Ectodermal cell (in vitro differentiated cells): ENCODE measurements around the gene GLRX. TPM values are rescaled to one million over a fixed set of nuclear protein-coding genes. Genes with fewer than 3 reads are reported as not detected.
A peak's percentile ranks its signal among the peaks of the same experiment; 100 is the strongest.
"Not testable (repeated sequence)": the region's sequence is repeated elsewhere in the genome, so short reads cannot be mapped to it uniquely, and the experiment has no call there.

Experiments
- H3K27ac ChIP-seq: 2 replicates; pipeline ENCODE4 v1.7.0; 2013; ENCODE audit warnings: mild to moderate bottlenecking, low read depth, low read length; ENCODE audit not compliant: insufficient read depth, poor library complexity, severe bottlenecking
- H3K27me3 ChIP-seq: 2 replicates; pipeline ENCODE4 v1.7.0; 2013; ENCODE audit warnings: mild to moderate bottlenecking, low read length; ENCODE audit not compliant: insufficient read depth, control insufficient read depth, poor library complexity, severe bottlenecking
- H3K36me3 ChIP-seq: one replicate; pipeline ENCODE4 v1.7.0; 2013; ENCODE audit warnings: low read length; ENCODE audit not compliant: control insufficient read depth, insufficient read depth
- H3K4me1 ChIP-seq: one replicate; pipeline ENCODE4 v1.7.0; 2013; ENCODE audit warnings: low read length; ENCODE audit not compliant: control insufficient read depth, insufficient read depth
- H3K4me3 ChIP-seq: 2 replicates; pipeline ENCODE4 v1.7.0; 2013; ENCODE audit warnings: low read depth, low read length, control low read depth; ENCODE audit not compliant: insufficient read depth
- H3K9me3 ChIP-seq: 2 replicates; pipeline ENCODE4 v1.7.0; 2013; ENCODE audit warnings: mild to moderate bottlenecking, low read length, moderate library complexity; ENCODE audit not compliant: control insufficient read depth
- WGBS, 2 experiments: methylation state at CpG; one replicate each; pipeline ENCODE4 v1.1.7; 2013; ENCODE audit warnings: missing lambda C conversion rate in 2 of 2; 5-methylcytosine and 5-hydroxymethylcytosine counted together
- polyA plus RNA-seq, 4 experiments: library from polyadenylated mRNA; stranded (reverse); fragments of 50-300 nt; gene quantifications; one replicate each; pipeline ENCODE4 v1.2.3, GENCODE V29; 2013

Gene GLRX, protein sequence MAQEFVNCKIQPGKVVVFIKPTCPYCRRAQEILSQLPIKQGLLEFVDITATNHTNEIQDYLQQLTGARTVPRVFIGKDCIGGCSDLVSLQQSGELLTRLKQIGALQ
- 14.7 TPM for polyA plus RNA-seq (2013, experiment 1 of 4)
- polyA plus RNA-seq (2013, experiment 2 of 4), result 13.4 TPM
- 19.9 TPM for polyA plus RNA-seq (2013, experiment 3 of 4)
- 17.2 TPM for polyA plus RNA-seq (2013, experiment 4 of 4)

DNA sequence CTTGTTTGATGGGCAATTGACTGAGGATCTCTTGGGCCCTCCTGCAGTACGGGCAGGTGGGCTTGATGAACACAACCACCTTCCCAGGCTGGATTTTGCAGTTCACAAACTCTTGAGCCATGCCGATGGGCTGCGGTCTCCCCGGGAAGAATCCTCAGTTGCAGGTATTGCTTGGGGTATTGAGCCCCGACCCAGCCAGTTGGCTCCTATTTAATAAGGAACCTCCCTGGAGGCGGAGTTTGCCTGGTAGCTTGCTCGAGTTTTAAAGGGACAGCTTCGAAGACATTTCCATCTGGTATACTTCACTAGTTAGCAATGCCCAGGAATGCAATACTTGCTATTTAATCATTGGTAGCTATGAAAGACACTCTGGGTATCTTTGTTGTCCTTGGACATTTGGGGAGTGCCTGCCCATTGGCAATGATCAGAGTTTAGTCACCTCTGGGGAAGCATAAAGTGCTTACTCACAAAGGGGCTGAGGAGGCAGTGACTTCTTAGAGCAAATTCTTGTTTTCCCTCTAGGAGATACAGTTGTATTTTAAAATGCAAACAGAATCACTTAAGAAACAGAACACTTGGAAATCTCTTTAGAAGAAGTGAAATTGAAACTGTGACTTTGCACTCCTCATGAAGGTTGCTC lies at the start of gene GLRX:
TSS of gene GLRX (minus strand) at position 185 of the 640 bp plus-strand sequence. CDS start at position 121, 64 bp downstream.
- Histone ChIP-seq H3K4me1 (peaks cover 7% of the 10 kb centered on the region), H3K4me3 (peak within 1 kb of the TSS; percentile 65), H3K27me3 (no peaks in the 10 kb centered on the region), H3K9me3 (no peaks in the 10 kb centered on the region), H3K27ac (peak within 1 kb of the TSS; percentile 74), H3K36me3 (no peaks in the 10 kb centered on the region)
- 0 to 2% methylated on average over 8 of the region's 8 CpGs for WGBS, 2 experiments

DNA sequence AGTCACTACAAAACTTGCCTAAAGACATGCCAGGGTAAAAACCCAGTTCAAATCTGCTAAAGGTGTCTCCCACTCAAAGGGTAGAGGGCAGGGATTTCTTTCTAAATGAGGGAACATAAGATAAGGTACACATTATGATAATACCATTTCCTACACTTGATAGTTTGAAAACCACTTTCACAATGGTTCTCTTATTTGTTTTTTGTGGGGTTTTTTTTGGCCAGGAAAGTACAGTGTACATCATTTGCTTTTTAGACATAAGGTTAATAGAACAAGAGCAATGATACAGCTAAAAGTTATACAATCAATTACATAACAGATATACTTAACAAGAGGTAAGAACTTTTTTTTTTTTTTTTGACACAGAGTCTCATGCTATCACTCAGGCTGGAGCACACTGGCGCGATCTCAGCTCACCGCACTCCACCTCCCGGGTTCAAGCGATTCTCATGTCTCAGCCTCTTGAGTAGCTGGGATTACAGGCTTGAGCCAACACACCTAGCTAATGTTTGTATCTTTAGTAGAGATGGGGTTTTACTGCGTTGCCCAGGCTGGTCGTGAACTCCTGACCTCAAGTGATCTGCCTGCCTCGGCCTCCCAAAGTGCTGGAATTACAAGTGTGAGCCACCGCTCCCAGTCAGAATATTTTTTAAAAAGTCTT lies 48.8 kb upstream of the GLRX start:
- 92 to 96% methylated on average over 8 of the region's 9 CpGs for WGBS, 2 experiments
- H3K27ac ChIP-seq, result no peak overlapping the region
- no peaks in the 10 kb centered on the region for H3K4me1 ChIP-seq
- no peaks in the 10 kb centered on the region for H3K36me3 ChIP-seq
- H3K9me3 ChIP-seq, result no peaks in the 10 kb centered on the region
- H3K4me3 ChIP-seq, result no peak overlapping the region
- H3K27me3 ChIP-seq, result no peaks in the 10 kb centered on the region

DNA sequence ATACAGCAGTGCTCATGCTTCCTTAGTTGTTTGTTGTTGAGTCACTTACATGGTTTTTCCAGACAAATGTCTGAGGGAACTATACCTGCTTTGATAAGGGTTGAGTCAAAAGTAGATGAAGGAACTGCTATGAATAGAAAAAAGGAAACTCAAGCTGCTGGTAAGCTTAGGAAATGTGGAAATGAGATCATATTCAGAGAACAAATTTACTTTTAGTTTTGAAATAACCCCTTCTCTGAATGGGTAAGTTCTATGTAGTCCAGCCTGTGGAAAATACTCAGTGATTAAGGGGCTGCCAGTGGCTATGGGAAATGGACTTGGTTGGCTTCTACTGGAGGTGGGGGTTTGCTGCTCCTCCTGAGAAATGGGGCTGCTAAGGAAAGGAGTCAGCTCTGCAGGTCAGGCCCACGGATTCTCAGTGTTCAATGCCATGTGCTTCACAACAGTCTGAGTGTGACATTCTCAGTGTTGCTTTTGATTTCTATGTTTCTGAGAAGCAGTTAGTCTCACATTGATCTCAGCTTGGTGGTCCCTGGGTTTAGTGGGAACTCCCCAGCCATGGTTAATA lies 47.7 kb upstream of the GLRX start:
- Histone ChIP-seq H3K27ac (no peak overlapping the region), H3K36me3 (no peaks in the 10 kb centered on the region), H3K4me1 (no peaks in the 10 kb centered on the region), H3K27me3 (no peaks in the 10 kb centered on the region), H3K4me3 (no peak overlapping the region), H3K9me3 (no peaks in the 10 kb centered on the region)
- 92 to 97% methylated on average over 1 of the region's 1 CpG for WGBS, 2 experiments

DNA sequence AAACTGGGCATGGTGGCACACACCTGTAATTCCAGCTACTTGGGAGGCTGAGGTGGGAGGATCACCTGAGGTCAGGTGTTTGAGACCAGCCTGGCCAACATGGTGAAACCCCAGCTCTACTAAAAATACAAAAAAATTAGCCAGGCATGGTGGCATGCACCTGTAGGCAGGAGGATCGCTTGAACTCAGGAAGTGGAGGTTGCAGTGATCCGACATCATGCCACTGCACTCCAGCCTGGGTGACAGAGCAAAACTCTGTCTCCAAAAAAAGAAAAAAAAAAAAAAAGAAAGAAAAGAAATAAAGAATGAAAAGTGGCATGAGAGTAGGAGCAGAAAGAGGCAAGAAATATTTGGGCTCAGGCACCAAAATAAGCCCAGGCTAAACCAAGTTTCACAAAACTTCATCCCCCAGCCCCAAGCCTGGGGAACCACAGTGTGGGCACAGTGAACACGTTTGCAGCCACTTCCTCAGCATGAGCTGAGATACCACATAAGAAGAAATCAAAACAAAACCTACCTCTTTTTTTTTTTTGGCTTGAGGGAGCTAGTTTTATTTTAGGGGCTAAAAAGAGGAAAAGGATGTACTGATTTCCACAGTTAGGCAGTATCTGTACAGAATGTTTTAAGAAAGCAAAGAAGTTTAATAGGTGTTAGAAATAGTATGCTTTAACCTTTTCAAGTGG lies 46.8 kb upstream of the GLRX start:
- not testable (repeated sequence) for H3K4me3 ChIP-seq, H3K27ac ChIP-seq, H3K27me3 ChIP-seq, H3K9me3 ChIP-seq, H3K4me1 ChIP-seq, H3K36me3 ChIP-seq
- 79 to 96% methylated on average over 3 of the region's 3 CpGs for WGBS, 2 experiments

DNA sequence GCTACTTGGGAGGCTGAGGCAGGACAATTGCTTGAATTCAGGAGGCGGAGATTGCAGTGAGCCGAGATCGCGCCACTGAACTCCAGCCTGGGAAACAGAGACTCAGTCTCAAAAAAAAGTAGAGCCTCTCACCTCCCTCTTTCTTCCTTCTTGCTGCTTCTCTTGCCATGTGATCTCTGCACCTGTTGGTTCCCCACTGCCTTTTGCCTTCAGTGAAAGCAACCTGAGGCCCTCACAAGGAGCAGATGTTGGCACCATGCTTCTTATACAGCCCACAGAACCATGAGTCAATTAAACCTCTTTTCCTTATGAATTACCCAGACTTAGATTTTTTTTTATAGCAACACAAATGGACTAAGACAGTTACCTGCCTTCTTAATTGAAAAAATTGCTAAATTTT lies 45.6 kb upstream of the GLRX start:
- Histone ChIP-seq H3K27ac (no peak overlapping the region), H3K9me3 (no peaks in the 10 kb centered on the region), H3K27me3 (no peaks in the 10 kb centered on the region), H3K4me3 (no peak overlapping the region), H3K4me1 (no peaks in the 10 kb centered on the region), H3K36me3 (no peaks in the 10 kb centered on the region)
- 91 to 98% methylated on average over 4 of the region's 4 CpGs for WGBS, 2 experiments

DNA sequence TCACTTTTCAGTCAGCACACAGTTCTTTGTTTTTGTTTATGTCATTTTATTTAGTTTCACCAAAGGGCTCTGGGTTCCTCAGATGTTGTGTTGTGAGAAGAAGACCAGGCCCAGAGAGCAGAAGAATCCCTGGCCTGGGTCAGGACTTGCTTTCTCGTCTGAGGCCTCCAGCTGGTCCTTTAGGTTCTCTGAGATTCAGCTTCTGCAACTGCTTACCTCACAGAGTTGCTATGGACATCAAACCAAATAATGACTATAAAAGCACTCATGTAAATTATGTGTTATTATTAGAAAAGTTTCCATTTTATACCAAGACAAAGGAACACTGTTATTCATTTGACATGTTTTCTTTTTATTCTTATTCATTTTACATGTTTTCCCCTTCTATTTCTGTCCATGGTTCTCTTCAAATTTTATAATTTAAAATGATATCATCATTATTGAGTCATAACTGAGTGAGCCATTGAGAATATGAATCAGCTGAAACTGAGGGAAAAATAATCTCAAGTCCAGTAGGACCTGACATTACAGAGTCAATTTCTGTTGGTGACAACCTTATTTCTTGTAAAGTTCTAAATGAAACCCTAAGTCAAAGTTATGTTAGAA lies 44.0 kb upstream of the GLRX start:
- Histone ChIP-seq H3K9me3 (no peaks in the 10 kb centered on the region), H3K4me3 (no peak overlapping the region), H3K27me3 (no peaks in the 10 kb centered on the region), H3K4me1 (no peaks in the 10 kb centered on the region), H3K36me3 (no peaks in the 10 kb centered on the region), H3K27ac (no peak overlapping the region)
- 90 to 100% methylated on average over 1 of the region's 1 CpG for WGBS, 2 experiments

DNA sequence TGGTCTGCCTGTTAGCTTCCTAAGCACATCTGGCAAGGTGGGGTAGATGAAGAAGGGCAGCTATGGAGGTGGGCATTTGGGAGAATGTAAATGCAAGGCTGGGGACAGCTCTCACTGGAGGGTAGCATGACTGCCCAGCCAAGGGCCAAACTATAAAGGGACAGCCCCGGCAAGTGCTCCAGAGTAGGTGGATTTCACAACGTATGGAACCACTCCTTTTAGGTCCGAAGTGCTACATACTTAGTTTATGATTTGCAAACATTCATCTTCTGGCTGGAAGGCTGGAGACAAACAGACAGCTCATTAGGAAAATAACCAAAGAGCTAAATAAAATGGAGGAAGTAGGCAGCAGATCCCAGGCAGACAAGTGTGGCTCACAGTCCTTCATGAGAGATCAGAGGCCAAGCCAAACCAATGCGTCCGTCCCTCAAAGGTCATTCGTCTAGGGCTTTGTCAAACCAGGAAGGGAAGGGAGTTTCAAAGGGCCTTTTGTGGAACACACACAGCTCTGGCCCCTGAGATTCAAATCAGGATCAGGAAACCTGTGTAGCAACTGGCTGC lies 42.5 kb upstream of the GLRX start:
- WGBS, 2 experiments, result 74 to 78% methylated on average over 6 of the region's 6 CpGs
- no peaks in the 10 kb centered on the region for H3K9me3 ChIP-seq
- peaks cover under 1% of the 10 kb centered on the region for H3K4me1 ChIP-seq
- no peak overlapping the region for H3K4me3 ChIP-seq
- no peaks in the 10 kb centered on the region for H3K27me3 ChIP-seq
- H3K27ac ChIP-seq, result peak overlapping the region; percentile 8
- H3K36me3 ChIP-seq, result no peaks in the 10 kb centered on the region

DNA sequence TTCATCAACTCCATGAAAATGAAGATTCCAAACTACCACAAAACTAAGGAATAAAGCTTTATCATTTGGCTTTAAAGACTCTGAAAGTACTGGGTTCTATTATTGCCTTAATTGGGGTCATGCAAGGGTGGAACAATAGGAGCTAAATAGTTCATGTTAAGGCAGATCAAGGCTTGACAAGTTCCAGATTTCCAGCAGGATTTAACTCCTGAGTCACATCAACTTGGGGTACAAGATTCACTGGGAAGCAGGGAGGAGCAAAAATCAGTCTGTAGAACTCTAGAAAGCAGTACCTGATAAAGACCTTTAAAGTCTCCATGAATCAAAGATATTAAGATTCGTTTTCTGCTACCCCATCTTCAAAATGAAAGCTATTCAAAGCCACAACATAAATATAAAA lies 41.9 kb upstream of the GLRX start:
- no peak overlapping the region for H3K4me3 ChIP-seq
- H3K27ac ChIP-seq, result no peak overlapping the region
- no peaks in the 10 kb centered on the region for H3K9me3 ChIP-seq
- H3K36me3 ChIP-seq, result no peaks in the 10 kb centered on the region
- H3K4me1 ChIP-seq, result peaks cover 6% of the 10 kb centered on the region
- 86 to 100% methylated on average over 1 of the region's 1 CpG for WGBS, 2 experiments
- no peaks in the 10 kb centered on the region for H3K27me3 ChIP-seq

DNA sequence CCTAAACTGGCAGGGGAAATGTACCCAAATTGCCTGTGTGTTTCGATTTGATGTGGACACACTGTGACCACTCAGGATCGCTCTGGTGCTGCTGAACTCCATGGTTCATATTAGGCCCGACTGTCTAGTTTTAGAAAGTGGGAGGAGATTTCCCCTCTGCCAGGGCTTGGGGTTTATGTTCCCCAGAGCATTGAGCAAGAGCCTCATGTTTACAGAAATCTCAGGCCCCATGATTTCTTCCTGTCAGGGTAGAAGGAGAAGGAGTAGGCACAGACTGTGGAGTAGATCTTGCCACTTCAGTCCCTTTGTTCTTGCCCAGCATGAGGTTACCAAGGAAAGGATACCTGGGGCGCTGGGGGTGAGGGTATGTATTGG lies 40.8 kb upstream of the GLRX start:
- no peaks in the 10 kb centered on the region for H3K36me3 ChIP-seq
- no peak overlapping the region for H3K27ac ChIP-seq
- H3K4me3 ChIP-seq, result no peak overlapping the region
- no peaks in the 10 kb centered on the region for H3K27me3 ChIP-seq
- peaks cover 12% of the 10 kb centered on the region for H3K4me1 ChIP-seq
- H3K9me3 ChIP-seq, result no peaks in the 10 kb centered on the region
- WGBS, 2 experiments, result 74 to 78% methylated on average over 4 of the region's 4 CpGs
